Dedifferentiated amniotic fluid mesenchymal stem cell (primary cell): ENCODE results near the gene ASPDH.
"Not testable (repeated sequence)": the region's sequence is repeated elsewhere in the genome, so short reads cannot be mapped to it uniquely, and the experiment has no call there.

ENCODE experiments used
- DNase-seq: peaks from one replicate; pipeline ENCODE4 v3.0.0-alpha.2; 2016; ENCODE audit errors: extremely low spot score

The ASPDH gene

DNA sequence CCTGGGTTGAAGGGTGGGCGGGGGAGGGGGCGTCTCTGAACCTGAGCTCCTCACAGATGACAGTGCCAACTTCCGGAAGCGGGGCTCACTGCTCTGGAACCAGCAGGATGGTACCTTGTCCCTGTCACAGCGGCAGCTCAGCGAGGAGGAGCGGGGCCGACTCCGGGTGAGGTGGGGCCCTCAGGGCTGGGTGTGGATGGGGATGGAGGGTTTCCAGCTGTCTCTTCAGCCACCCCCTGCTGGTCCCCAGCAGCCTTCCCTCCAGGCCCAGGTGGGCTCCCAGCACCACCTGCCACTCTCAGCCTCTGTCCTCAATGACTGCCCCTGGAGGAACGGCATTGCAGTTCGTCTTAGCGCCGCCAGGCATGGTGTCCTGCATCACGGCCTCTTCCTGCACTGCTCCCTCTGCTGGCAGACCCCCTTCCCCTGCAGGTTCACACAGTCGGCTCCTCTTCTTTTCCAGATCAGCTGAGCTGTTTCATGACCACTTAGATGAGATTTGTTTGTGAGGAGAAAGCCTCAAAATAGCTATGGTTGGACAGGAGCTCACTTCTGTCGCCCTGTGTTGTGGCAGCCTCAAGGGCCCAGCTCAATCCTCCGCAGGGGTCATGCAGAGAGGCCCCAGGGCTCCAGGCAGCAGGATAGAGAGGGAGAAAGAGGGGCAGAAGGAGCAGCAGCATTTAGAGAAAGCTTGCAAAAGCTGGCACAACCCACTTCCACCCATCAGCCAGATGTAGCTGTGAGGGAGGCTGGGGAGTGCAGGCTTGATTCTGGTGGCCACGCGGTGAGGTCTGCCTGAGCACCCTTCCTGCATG is 34.6 kb downstream of the ASPDH start:
- DNase-seq = no peak

DNA sequence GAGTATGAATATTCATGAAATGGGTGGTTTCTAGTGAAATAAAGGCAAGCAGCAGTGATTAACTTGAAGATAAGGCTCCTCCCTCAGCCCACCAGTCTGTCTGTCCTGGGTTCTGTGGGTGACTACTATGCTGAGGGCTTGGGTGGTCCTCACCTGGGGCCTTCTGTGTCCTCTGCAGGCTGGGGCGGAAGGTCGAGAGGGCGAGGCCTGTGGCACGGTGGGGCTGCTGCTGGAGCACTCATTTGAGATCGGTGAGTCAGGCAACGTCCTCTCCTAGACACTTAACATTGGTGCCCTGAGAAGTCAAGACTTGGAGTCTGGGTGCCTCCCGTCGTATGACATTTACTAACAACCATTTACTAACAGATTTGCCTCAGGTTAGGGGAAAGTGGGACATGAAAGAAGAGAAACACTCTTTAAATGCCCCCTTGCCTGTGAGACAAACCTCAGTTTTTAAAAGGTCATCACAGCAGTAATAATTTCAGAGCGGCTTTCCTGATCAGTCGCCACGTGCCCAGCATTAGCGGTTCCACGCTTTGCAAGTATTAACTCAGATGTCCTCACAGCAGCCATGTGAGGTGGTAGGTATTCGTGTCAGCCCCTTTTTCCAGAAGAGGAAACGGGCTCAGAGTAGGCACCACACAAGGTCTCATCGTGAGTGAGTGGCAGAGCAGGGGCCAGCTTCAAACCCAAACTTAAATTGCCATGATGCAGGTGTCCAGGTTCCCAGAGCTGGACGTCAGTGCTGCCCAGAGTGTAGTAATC is 35.8 kb downstream of the ASPDH start:
- DNase-seq = no peak

DNA sequence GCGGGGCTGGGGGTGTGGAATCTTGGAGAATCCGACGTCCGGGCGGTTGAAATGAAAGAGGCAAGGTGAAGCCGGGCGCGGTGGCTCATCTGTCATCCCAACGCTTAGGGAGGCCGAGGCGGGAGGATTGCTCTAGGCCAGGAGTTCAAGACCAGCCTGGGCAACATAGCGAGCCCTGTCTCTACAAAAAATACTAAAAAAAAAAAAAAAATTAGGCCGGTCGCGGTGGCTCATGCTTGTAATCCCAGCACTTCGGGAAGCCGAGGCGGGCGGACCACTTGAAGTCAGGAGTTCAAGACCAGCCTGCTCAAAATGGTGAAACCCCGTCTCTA is 36.8 kb downstream of the ASPDH start:
- no peak for DNase-seq

DNA sequence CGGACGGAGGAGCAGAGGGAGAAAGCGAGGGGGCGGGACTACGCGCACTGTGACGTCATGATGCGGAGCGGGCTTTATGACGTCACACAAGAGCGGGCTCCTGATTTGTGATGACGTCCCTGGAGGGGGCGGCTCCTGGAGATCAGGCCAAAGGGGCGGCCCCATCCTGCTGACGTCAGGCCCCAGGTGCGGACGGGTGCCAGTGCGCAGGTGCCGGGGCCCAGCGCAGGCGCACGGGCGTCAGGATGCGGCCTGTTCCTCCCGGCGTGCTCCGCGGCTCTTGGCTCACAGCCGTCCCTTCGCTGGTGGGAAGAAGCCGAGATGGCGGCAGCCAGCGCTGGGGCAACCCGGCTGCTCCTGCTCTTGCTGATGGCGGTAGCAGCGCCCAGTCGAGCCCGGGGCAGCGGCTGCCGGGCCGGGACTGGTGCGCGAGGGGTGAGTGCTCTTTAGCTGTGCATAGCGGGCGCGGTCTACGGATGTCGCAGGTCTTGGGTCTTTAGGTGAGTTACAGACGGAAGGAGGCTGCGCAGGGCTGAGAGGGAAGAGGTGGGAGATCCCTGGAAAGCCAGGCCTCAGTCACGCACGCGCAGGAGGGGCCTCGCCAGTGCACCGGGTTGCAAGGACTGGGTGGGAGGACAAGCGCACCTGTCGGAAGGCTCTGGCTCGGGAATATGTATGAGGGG is 37.3 kb downstream of the ASPDH start, which contains the start of the genes EMC10 and GARIN5A:
Gene EMC10 (plus strand): TSS at position 284 of the 683 bp plus-strand sequence. CDS start 38 bp downstream, at position 322.
Gene GARIN5A (minus strand): TSS at position 625 of the 683 bp plus-strand sequence. CDS start 460 bp downstream, at position 165.
- peak; percentile 61 for DNase-seq

- no peak for DNase-seq
Measured at GRCh38 chr19:50475736-50476223, 37.9 kb downstream of the ASPDH start.

- no peak for DNase-seq
Measured at GRCh38 chr19:50475101-50475568, 38.6 kb downstream of the ASPDH start.

DNA sequence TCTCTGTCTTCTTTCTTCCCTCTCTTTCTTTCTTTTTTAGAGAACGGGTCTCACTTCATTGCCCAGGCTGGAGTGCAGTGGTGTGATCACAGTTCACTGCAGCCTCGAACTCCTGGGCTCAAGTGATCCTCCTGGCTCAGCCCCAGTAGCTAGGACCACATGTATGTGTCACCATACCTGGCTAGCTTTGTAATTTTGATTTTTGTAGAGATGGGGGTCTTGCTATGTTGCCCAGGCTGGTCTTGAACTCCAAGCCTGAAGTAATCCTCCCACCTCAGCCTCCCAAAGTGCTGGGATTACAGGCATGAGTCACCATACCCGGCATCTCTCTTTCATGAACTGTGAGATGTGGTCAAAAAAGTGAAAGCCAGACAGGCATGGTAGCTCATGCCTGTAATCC is 40.4 kb downstream of the ASPDH start:
- DNase-seq = not testable (repeated sequence)

DNA sequence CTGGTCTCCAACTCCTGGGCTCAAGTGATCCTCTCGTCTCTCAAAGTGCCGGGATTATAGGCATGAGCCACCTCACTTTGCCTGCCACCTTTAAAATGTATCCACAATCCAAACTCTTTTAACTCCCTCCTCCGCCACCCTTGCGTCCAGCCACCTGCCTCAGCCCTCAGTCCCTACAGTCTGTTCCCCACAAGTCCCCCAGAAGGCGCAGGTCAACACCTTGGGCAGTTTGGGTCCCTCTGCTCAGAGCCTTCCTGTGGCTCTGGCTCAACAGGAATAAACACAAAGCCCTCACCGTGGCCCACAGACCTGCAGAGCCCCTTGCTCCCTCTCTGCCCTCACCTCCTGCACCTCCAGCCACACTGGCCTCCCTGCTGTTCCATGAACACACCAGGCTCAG is 44.9 kb downstream of the ASPDH start:
- DNase-seq = no peak

DNA sequence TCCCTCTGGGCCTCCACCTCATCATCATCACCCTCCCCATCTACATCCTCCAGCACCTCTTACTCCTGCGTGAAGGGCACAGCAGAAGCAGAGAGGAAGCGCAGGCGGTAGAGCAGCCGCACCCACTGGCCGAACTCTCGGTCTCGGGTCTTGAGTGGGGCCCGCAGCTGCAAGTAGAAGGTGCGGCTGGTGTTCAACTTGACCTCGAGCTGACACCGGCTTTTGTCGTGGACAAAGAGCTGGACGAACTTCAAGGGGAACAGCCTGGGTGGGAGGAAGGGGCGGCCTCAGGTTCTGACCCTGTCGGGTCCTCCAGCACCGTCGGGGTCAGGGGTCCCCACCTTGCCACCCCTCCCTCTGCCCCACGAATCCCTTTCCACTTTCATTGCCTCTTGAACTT is 46.1 kb downstream of the ASPDH start:
- DNase-seq = no peak

- no peak for DNase-seq
Measured at GRCh38 chr19:50466706-50467039, 47.0 kb downstream of the ASPDH start.

DNA sequence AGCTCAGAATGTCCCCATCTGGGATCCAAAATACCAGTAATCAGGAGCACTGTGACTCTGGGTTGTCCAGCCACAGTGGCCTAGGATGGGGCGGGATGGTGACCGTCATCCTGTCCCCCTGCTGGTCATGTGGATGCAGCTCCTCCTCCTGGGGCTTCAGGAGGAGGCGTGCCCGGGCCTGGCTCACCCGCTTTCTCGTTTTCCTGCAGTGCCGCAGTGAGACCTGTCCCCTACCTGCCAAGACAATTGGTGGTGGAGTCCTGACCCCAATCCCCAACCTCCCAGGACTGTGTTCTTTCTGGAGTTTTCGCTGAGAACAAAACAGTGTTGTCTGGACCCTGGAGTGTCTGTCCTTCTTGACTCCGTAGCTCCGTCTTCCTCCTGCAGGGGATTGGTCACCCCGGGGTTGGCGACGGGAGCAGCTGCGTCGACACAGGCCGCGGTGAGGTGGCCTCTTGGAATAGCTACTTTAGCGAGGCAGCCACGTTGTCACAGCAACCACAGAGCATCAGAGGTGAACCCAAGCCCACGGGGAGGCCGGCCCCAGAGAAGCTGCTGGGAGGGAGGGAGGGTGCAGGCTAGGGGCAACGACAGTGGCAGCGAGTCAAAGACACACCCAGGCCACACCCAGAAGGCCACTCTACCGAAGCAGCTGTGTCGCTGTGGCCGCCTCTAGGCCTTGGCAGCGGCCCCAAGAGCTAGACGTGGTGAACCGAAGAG is 47.6 kb downstream of the ASPDH start:
- DNase-seq = no peak

DNA sequence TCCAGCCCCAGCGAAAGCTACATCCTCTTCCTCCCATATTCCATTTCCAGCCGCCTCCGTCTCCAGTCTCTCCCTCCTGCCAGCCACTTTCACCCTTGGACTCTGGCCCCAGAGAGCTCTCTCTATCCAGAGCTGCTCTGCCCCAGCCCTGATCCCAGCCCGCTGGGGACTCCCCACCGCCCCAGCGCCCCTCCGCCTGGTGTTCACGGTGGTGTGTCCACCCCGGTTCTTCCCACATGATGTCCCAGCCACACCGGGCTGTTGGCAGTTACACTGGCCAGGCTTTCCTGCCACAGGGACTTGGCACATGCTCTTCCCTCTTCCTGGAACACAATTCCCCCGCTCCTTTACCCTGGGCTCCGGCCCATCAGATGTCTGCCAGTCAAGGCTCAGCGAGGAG is 48.7 kb downstream of the ASPDH start:
- no peak for DNase-seq

GRCh38 chr19:50464348-50464747 is 49.4 kb downstream of the ASPDH start:
- DNase-seq = no peak

- DNase-seq = no peak
Measured at GRCh38 chr19:50462970-50463369, 50.7 kb downstream of the ASPDH start.
